ENCODE data around the gene ROPN1. TPM values are rescaled to one million over a fixed set of nuclear protein-coding genes. Genes with fewer than 3 reads are reported as not detected.
"Not testable (repeated sequence)": the region's sequence is repeated elsewhere in the genome, so short reads cannot be mapped to it uniquely, and the experiment has no call there.

ROPN1 gene
- total and polyA plus RNA-seq, 2 of the 4 experiments (the other 2 are of a cell fraction) = 0.03 to 0.18 TPM

GRCh38 chr3:124016483-124016882, 24.6 kb upstream of the ROPN1 start:
- H3K4me1 ChIP-seq (ENCODE audit: control insufficient read depth, insufficient read depth, low read length); H4K20me1 ChIP-seq (ENCODE audit: insufficient read depth, low read length); H3K56ac ChIP-seq (ENCODE audit: extremely low read depth, insufficient read depth, low read length); H3K79me1 ChIP-seq (ENCODE audit: low read depth in 1 of 2, low read length in 2 of 2); H3K23ac ChIP-seq (ENCODE audit: low read depth, low read length); BruUV-seq (replicated peaks); H2BK20ac ChIP-seq (ENCODE audit: low read depth, low read length); H3K4ac ChIP-seq (ENCODE audit: low read depth, low read length); H3K36me3 ChIP-seq (ENCODE audit: control insufficient read depth, insufficient read depth, low read length); H4K5ac ChIP-seq (ENCODE audit: low read depth, low read length); H3K9ac ChIP-seq (ENCODE audit: low read depth, low read length); H2BK15ac ChIP-seq (ENCODE audit: low read depth, low read length); H3K9me3 ChIP-seq (ENCODE audit: control insufficient read depth, insufficient read depth, low read length); H3K4me3 ChIP-seq (ENCODE audit: insufficient read depth, low read depth, low read length); H3K4me2 ChIP-seq (ENCODE audit: low read depth, low read length); H2BK5ac ChIP-seq (ENCODE audit: low read depth, low read length, poor library complexity, severe bottlenecking); H3K18ac ChIP-seq (ENCODE audit: low read depth, low read length); H4K8ac ChIP-seq (ENCODE audit: low read depth in 2 of 2, low read length in 2 of 2); H3K27ac ChIP-seq (ENCODE audit: insufficient read depth, low read length); H2AK9ac ChIP-seq (replicated peaks; ENCODE audit: low read depth, low read length, poor library complexity); H4K91ac ChIP-seq (ENCODE audit: insufficient read depth, low read depth, low read length); POLR2A ChIA-PET (ENCODE audit: unreplicated experiment); H3K9me1 ChIP-seq (ENCODE audit: insufficient read depth, low read length); H3K14ac ChIP-seq (replicated peaks; ENCODE audit: low read depth, low read length); H2AFZ ChIP-seq (replicated peaks; ENCODE audit: low read length, poor library complexity); H2AK5ac ChIP-seq (ENCODE audit: low read depth, low read length); dilution Hi-C loops (cut with HindIII; ENCODE audit: low sequenced_read_pairs, unreplicated experiment): not testable (repeated sequence)
- in situ Hi-C loops (cut with MboI; ENCODE audit: low sequenced_read_pairs) = loop anchor here (5.0 kb wide), 1 partner anchor 266 kb away; no protein-coding TSS in a partner anchor
- Histone ChIP-seq H3K27me3 (ENCODE audit: control insufficient read depth, insufficient read depth, low read length) (peaks cover 31% of the 10 kb centered on the region), H2BK120ac (ENCODE audit: low read depth, low read length) (0 out of 2 replicates have a peak overlapping the region, but pooled peaks have one; percentile 46)
- intact Hi-C loops (cut with micrococcal nuclease) = loop anchor here (1.0 to 5.0 kb wide), 4 partner anchors 63 to 541 kb away; no protein-coding TSS in a partner anchor
- WGBS, 2 experiments (ENCODE audit: extremely low coverage in 2 of 2, insufficient read length in 1 of 2) = no CpG with 5 or more reads among the region's 4 CpGs
- DNase-seq (peak; percentile 17), ATAC-seq (ENCODE audit: low read depth) (peak; percentile 99)
- TF ChIP-seq SMC3 (IDR thresholded peaks at IDR 0.05; ENCODE audit: low read depth, low read length) = peak; percentile 66
- peak; percentile 59 for TF ChIP-seq CTCF (conservative IDR thresholded peaks at IDR 0.05; ENCODE audit: low read depth, low read length)
- peak; percentile 69 for TF ChIP-seq RAD21 (IDR thresholded peaks at IDR 0.05; ENCODE audit: low read length)
- CTCF ChIA-PET = interaction anchor here (0.7 to 1.8 kb wide), 5 partner anchors 16 to 453 kb away, joined by 3 to 7 read pairs (median 4); partner anchors contain the start of gene KALRN

Data from IMR-90 (cell line).